ENCODE measurements around the gene ZNF33B. TPM values are rescaled to one million over a fixed set of nuclear protein-coding genes. Genes with fewer than 3 reads are reported as not detected.

ZNF33B gene
- total and polyA plus RNA-seq, 12 donors, result 3.4 to 19.3 (median 13.4) TPM

DNA sequence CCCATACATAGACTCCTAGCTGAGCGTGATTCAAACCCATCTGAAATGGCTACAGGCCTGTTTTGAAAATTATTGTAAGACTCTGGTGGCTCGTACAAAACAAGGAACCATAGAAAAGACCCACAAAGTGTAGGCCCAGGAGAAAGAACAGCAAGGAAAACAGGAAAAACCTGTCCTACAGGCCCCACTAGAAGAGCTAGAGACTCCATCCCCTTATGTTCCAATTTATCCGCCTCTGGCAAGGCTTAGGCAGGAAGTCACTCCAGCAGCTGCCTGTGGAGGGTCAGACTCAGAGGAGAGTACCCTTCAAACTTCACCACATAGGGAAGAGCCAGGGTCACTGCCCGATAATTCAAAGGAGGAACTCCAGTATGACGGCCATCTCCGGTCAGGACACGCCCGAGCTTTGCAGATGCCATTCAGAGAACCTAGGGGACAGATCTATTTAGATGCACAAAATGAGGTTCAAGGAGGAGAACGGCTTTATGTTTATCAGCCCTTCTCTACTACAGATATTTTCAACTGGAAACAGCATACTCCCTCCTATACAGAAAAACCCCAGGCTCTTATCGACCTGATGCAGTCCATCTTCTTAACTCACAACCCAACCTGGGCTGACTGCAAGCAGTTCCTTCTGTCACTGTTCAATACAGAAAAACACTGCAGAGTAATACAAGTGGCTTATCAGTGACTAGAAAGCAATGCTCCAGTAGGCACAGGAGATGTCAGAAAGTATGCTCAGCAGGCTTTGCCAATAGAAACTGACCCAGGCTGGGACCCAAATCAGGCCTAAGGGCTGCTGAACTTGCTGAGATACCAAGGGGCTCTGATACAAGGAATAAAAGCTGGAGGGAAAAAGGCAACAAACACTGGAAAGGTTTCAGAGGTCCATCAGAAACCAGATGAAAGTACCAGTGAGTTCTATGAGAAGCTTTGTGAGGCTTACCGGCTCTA, 8.6 kb upstream of the ZNF33B start:
- H3K27me3 ChIP-seq, result peaks cover 0 to 7% (median 0%) of the 10 kb centered on the region in 7 donors
- TF ChIP-seq, protein P1, sequence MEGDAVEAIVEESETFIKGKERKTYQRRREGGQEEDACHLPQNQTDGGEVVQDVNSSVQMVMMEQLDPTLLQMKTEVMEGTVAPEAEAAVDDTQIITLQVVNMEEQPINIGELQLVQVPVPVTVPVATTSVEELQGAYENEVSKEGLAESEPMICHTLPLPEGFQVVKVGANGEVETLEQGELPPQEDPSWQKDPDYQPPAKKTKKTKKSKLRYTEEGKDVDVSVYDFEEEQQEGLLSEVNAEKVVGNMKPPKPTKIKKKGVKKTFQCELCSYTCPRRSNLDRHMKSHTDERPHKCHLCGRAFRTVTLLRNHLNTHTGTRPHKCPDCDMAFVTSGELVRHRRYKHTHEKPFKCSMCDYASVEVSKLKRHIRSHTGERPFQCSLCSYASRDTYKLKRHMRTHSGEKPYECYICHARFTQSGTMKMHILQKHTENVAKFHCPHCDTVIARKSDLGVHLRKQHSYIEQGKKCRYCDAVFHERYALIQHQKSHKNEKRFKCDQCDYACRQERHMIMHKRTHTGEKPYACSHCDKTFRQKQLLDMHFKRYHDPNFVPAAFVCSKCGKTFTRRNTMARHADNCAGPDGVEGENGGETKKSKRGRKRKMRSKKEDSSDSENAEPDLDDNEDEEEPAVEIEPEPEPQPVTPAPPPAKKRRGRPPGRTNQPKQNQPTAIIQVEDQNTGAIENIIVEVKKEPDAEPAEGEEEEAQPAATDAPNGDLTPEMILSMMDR (IDR thresholded peaks at IDR 0.05), result no peak
- H3K36me3 ChIP-seq, result no peaks in the 10 kb centered on the region
- intact Hi-C loops (cut with DNase I), result no loop called here
- no peak for DNase-seq
- H3K4me1 ChIP-seq, result no peaks in the 10 kb centered on the region
- no peak overlapping the region for H3K27ac ChIP-seq
- H3K4me3 ChIP-seq, result no peak overlapping the region
- H3K9me3 ChIP-seq, result no peaks in the 10 kb centered on the region
- WGBS, 2 donors, result 82 to 89% methylated on average over 11 of the region's 11 CpGs
- ATAC-seq, result no peak

DNA sequence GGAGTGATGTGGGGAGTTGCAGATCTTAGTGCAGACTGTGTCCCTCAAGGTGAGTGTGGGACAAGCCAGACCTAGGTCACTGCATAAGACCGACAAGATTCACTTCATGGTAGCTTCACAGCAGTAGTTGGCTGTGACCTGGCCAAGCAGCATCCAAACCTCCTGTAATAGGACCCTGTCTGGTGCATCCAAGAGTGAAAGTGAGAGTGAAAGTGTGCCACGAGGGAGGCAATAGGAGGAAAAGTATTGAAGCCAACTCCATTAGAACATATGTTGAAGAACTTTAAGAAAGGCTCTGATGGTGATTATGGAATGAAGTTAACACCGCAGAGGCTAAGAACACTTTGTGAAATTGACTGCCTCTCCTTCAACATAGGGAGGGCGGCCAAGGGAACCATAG, 7.8 kb upstream of the ZNF33B start:
- 81 to 87% methylated on average over 4 of the region's 4 CpGs for WGBS, 2 donors
- H3K27me3 ChIP-seq, result peaks cover 0 to 3% (median 0%) of the 10 kb centered on the region in 7 donors
- H3K9me3 ChIP-seq, result no peaks in the 10 kb centered on the region
- no peak for ATAC-seq
- intact Hi-C loops (cut with DNase I), result no loop called here
- TF ChIP-seq, protein P1 (IDR thresholded peaks at IDR 0.05), result no peak
- H3K27ac ChIP-seq, result no peak overlapping the region
- H3K4me1 ChIP-seq, result no peaks in the 10 kb centered on the region
- no peak for DNase-seq
- no peaks in the 10 kb centered on the region for H3K36me3 ChIP-seq
- H3K4me3 ChIP-seq, result no peak overlapping the region

DNA sequence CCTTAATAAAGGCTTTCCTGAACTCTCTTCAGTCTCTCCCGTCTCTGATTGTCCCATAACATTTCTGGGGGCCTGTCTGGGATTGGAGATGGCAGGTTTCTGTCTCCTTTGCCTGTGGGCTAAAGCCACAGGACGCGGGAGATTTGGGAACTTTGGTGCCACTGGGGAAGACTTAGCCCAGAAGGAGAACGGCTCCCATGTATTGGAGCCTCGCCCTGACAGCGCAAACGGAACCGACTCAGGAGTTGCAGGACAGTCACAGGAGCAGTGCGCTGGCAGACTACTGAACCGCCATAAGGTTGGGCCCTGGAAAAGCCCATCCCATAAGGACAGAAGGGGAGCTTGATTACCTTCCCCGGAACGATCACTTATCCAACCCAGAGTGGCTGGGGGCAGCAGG, 7.1 kb upstream of the ZNF33B start:
- H3K27me3 ChIP-seq, result peaks cover 0 to 3% (median 0%) of the 10 kb centered on the region in 7 donors
- H3K9me3 ChIP-seq, result no peaks in the 10 kb centered on the region
- H3K4me3 ChIP-seq, result no peak overlapping the region
- H3K4me1 ChIP-seq, result no peaks in the 10 kb centered on the region
- H3K27ac ChIP-seq, result no peak overlapping the region
- ATAC-seq (no peak), DNase-seq (no peak)
- 72 to 82% methylated on average over 12 of the region's 12 CpGs for WGBS, 2 donors
- intact Hi-C loops (cut with DNase I), result no loop called here
- H3K36me3 ChIP-seq, result no peaks in the 10 kb centered on the region
- TF ChIP-seq, protein P1 (IDR thresholded peaks at IDR 0.05), result no peak

DNA sequence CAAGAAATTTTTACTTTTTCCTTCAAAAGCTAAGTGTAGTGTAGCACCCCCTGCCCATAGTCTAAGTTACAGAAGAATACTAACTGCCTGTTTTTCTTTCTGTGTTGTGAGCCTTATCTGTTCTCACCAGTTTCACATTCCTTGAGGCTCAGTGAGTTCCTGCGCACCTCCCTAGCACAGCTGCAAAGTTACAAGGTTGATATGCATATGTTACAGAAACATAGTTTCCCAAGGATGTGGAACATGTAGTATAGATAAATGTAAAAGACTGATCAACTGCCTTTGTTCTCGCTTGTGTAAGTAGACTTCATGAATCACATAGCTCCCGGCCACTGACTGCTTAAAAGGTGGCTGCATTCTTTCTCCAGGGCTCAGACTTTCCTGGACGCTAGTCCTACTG, 6.7 kb upstream of the ZNF33B start:
- ATAC-seq, result no peak
- peaks cover 0 to 3% (median 0%) of the 10 kb centered on the region in 7 donors for H3K27me3 ChIP-seq

More for the DNA sequence above, 6.7 kb upstream of the ZNF33B start:
- WGBS, 2 donors, result 31 to 40% methylated on average over 4 of the region's 4 CpGs
- Histone ChIP-seq H3K4me1 (no peaks in the 10 kb centered on the region), H3K36me3 (no peaks in the 10 kb centered on the region), H3K4me3 (no peak overlapping the region), H3K9me3 (no peaks in the 10 kb centered on the region), H3K27ac (no peak overlapping the region)
- no peak for DNase-seq
- intact Hi-C loops (cut with DNase I), result no loop called here
- TF ChIP-seq, protein P1 (IDR thresholded peaks at IDR 0.05), result no peak

Data from heart right ventricle (tissue), 16 donors.